ENCODE data around the gene SLC22A16.

SLC22A16 gene

GRCh38 chr6:110446405-110446804 lies 30.0 kb downstream of the SLC22A16 start:
- no peak for DNase-seq (ENCODE audit: low spot score)

GRCh38 chr6:110440026-110440425 lies 36.4 kb downstream of the SLC22A16 start:
- no peak for DNase-seq (ENCODE audit: low spot score)

- no peak for DNase-seq (ENCODE audit: low spot score)
Observed at GRCh38 chr6:110439356-110439755, 37.1 kb downstream of the SLC22A16 start.

- no peak for DNase-seq (ENCODE audit: low spot score)
Observed at GRCh38 chr6:110434961-110435602, 41.3 kb downstream of the SLC22A16 start.

- DNase-seq (ENCODE audit: low spot score): no peak
Observed at GRCh38 chr6:110432285-110432900, 44.0 kb downstream of the SLC22A16 start.

GRCh38 chr6:110430741-110431140 lies 45.7 kb downstream of the SLC22A16 start:
- DNase-seq (ENCODE audit: low spot score): no peak

- no peak for DNase-seq (ENCODE audit: low spot score)
Observed at GRCh38 chr6:110430236-110430635, 46.2 kb downstream of the SLC22A16 start.

- DNase-seq (ENCODE audit: low spot score): no peak
Observed at GRCh38 chr6:110428153-110428552, 48.3 kb downstream of the SLC22A16 start.

GRCh38 chr6:110425816-110426215 lies 50.6 kb downstream of the SLC22A16 start:
- DNase-seq (ENCODE audit: low spot score): no peak

GRCh38 chr6:110422444-110422822 lies 54.0 kb downstream of the SLC22A16 start:
- no peak for DNase-seq (ENCODE audit: low spot score)

- DNase-seq (ENCODE audit: low spot score): no peak
Observed at GRCh38 chr6:110421749-110422443, 54.5 kb downstream of the SLC22A16 start.

- DNase-seq (ENCODE audit: low spot score): no peak
Observed at GRCh38 chr6:110419028-110419739, 57.2 kb downstream of the SLC22A16 start.

- DNase-seq (ENCODE audit: low spot score): no peak
Observed at GRCh38 chr6:110418594-110418993, 57.8 kb downstream of the SLC22A16 start.

GRCh38 chr6:110415086-110415916 lies 61.1 kb downstream of the SLC22A16 start, which contains the start of gene DDO:
Gene DDO (minus strand): TSS chr6:110415575. CDS start chr6:110413462, 2,113 bp downstream.
- no peak for DNase-seq (ENCODE audit: low spot score)

- DNase-seq (ENCODE audit: low spot score): no peak
Observed at GRCh38 chr6:110414669-110415068, 61.7 kb downstream of the SLC22A16 start.

- no peak for DNase-seq (ENCODE audit: low spot score)
Observed at GRCh38 chr6:110412360-110412759, 64.1 kb downstream of the SLC22A16 start.

- no peak for DNase-seq (ENCODE audit: low spot score)
Observed at GRCh38 chr6:110410511-110410910, 65.9 kb downstream of the SLC22A16 start.

- no peak for DNase-seq (ENCODE audit: low spot score)
Observed at GRCh38 chr6:110409794-110410193, 66.6 kb downstream of the SLC22A16 start.

GRCh38 chr6:110408901-110409300 lies 67.5 kb downstream of the SLC22A16 start:
- DNase-seq (ENCODE audit: low spot score): no peak

- no peak for DNase-seq (ENCODE audit: low spot score)
Observed at GRCh38 chr6:110404607-110405006, 71.8 kb downstream of the SLC22A16 start.

- no peak for DNase-seq (ENCODE audit: low spot score)
Observed at GRCh38 chr6:110401585-110402176, 74.7 kb downstream of the SLC22A16 start.

All from COLO829 (cell line).